ENCODE data around the gene KSR1. TPM values are rescaled to one million over a fixed set of nuclear protein-coding genes. Genes with fewer than 3 reads are reported as not detected.

KSR1 gene
- total and polyA plus RNA-seq, 9 of the 15 experiments (the other 6 are each of a cell fraction or from before 2014, with no cell fraction given), result 1.4 to 51.7 (median 18.4) TPM

DNA sequence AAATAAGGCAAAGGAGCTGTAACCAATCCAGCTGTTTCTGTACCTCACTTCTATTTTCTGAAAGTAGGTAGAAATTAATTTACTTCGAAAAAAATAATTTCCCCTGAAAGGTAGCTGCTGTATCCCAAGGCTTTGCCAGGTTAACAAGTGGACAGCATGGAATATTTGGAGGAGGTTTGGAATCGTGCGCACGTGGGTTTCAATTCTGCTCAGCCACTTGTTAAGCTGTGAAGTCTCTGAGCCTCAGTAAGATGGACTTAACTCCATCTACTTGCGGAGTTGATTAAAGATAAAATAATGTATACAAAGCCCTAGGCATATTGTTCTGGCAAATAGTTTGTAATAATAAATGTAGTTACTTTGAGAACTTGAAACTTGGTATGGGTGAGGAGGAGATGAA is 117.3 kb downstream of the KSR1 start (continued):
- TF ChIP-seq POLR2AphosphoS5 (IDR thresholded peaks at IDR 0.05; ENCODE audit: control insufficient read depth, insufficient read depth, low read depth, low read length) (no peak), NRF1 (conservative IDR thresholded peaks at IDR 0.05 in 1 of 2, IDR thresholded peaks at IDR 0.05 in 1 of 2) (peak; percentile 33 to 61; a peak in 3 of 4 replicates), NFRKB (IDR thresholded peaks at IDR 0.05; ENCODE audit: low read depth) (peak; percentile 74), ZNF121 (CRISPR knock-in tag; conservative IDR thresholded peaks at IDR 0.05) (no peak), CCNT2 (IDR thresholded peaks at IDR 0.05; ENCODE audit: borderline replicate concordance, extremely low read depth, insufficient read length, low read depth, low read length) (no peak), PHTF2 (CRISPR knock-in tag; IDR thresholded peaks at IDR 0.05) (0 out of 2 replicates have a peak, but pooled peaks have one; percentile 20), CEBPZ (IDR thresholded peaks at IDR 0.05; ENCODE audit: borderline replicate concordance, low read depth, low read length) (no peak), POLR3A (IDR thresholded peaks at IDR 0.05; ENCODE audit: borderline replicate concordance, extremely low read depth, insufficient read depth, insufficient read length) (no peak), KLF1 (tag; IDR thresholded peaks at IDR 0.05) (no peak), TCFL5 (CRISPR knock-in tag; conservative IDR thresholded peaks at IDR 0.05) (no peak), NELFE (IDR thresholded peaks at IDR 0.05; ENCODE audit: insufficient read depth, insufficient read length) (no peak), ZSCAN32 (CRISPR knock-in tag; IDR thresholded peaks at IDR 0.05) (no peak), L3MBTL2 (IDR thresholded peaks at IDR 0.05) (peak; percentile 92), ZNF175 (CRISPR knock-in tag; IDR thresholded peaks at IDR 0.05; ENCODE audit: low read depth) (no peak)
